RCC 7860 (cell line): ENCODE data around the gene VAMP2.

Experiments used
- DNase-seq: peaks from one replicate; pipeline ENCODE4 v3.0.0-alpha.2; 2015; ENCODE audit warnings: low spot score
- FAIRE-seq: peaks from 2 replicates; lab custom pipeline; 2012; peaks lifted over from hg19 to GRCh38; lab: Jason Lieb, UNC

The VAMP2 gene

DNA sequence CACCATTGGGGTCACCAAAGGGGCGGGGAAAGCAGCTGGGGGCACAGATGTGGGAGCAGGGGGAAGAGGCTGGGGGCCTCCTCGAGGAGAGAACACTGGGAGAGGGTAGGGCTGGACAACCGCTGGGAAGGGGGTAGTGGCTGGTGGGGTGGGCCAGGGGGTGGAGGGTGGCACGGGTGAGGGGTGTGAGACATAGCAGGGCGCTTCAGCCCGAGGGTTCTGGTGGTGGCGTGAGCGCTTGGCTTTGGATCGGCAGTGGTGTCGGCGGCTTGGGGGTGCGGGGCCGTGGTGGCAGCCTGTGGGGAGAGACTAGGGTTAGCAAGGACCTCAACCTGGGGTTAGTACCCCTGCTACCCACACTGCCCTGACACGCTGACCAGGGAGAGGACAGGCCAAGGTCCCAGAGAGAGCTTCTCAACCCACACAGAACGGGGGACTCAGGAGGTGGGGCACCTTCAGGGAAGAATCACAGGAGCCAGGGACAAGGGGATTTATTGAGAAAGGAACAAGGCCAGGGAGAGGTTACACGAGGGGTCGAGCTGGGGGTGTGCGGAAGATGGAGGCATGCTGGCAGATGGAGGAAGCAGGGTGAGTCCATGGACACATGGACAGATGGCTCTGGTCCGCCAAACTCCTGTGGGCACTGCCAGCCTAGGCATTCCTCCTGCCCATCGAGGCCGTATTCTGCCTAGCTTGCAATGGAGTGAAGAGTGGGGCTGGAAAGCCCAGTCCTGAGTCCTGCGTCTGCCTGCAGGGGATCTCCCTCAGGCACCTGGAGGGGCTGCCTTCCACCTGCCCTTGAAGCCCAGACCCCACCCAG lies 19.0 kb downstream of the VAMP2 start:
- no peak for FAIRE-seq
- DNase-seq, result no peak

DNA sequence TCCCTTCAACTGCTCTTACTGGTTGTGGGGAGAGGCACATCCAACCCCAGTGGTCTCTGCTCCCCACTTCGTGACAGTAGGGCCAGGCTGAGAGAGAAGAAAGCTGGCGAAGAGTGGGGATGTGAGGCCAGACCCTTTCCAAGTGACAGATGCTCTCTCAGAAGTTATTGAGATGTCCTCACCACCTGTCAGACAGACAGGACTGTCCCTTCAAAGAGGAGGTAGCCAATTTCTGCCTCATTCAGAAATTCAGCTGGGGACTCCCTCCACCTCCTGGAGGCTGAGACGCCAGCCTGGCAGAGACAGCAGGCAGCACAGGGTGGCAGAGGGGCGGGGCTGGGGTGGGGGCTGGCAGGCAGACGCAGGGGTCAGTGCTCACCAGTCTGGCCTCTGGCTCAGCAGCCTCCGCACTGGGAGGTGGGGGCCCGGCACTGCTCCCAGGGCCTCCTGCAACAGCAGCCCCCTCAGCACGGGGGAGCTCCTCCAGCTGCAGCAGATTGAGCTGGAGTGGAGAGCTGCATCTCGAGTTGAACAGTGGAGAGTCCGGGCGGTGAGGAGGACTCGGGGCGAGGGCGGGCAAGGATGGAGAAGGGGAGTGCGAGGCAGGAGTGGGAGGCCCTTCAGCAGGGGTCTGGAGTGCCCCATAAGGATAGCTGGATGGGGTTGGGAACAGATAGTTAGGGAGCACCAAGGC lies 19.7 kb downstream of the VAMP2 start:
- no peak for DNase-seq
- no peak for FAIRE-seq

DNA sequence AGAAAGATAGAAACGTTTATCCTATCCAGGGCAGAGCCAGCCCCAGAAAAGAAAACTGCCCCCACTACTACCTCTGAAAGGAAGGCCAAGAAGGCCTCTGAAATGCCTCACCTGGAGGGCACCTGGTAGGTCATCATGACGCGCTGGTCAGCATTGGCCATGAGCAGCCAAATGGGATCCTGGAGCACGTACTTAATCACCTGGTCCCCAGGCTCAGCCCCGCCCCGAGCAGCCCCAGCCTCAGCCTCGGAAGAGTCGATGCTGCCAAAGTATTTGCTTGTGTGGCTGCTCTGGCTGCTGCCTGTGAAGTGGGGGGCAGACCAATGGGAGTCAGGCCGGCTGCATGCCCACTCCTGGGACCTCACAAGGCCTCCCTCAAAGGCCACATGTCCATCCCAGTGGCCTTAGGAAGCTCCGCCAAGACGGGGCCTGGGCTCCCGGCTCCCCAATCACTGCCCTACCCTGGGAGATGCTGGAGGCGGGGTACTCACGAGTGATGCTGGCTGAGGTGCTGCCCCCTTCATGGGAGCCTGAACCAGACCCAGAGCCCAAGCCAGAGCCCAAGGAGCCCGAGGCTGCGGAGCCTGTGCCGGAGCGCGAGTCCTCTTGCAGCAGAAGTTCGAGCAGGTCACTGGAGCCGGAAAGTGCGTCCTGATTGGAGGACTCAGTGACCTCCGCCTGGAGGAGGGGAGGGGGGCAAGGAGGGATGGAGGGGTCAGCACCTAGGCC lies 20.4 kb downstream of the VAMP2 start:
- DNase-seq, result no peak
- FAIRE-seq, result no peak

DNA sequence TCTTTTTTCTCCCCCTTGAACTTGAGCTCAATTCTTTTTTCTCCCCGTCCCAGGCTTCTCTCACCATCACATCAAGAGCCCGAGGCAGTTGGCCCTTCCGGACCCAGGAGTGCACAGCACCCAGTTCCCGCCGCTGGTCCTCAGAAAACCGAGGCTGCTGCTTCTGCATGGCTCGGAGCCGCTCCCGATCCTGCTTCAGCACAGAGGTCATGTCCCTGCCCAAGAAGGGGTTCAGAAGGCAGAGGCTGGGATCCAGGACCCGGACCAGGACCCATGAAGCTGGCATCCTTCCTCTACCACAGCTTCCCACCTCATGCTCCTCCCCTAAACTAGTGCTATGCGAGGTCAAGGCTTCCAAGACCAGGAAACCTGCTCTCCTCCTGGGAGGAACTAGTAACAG lies 21.0 kb downstream of the VAMP2 start:
- FAIRE-seq, result no peak

DNA sequence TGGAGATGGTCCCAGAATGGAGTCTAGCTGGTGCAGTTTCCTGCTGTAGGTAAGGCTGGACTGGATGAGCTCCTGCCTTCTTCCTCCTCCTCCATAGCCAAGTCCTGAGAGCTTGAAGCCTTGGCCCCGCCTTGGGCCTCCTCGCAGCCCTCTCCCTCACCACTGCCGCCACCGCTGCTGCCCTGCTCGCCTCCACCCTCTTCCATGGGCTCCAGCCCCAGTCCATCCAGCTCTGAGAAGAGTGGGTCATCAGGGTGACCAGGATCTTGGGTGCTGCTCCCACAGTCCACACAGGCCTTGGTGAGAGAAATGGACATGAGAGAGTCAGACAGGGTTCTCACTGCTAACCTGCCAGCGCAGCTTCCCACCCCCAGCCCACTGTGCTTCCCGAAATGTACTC lies 21.7 kb downstream of the VAMP2 start:
- DNase-seq, result no peak
- no peak for FAIRE-seq

More for the DNA sequence above, 21.0 kb downstream of the VAMP2 start:
- DNase-seq, result no peak

DNA sequence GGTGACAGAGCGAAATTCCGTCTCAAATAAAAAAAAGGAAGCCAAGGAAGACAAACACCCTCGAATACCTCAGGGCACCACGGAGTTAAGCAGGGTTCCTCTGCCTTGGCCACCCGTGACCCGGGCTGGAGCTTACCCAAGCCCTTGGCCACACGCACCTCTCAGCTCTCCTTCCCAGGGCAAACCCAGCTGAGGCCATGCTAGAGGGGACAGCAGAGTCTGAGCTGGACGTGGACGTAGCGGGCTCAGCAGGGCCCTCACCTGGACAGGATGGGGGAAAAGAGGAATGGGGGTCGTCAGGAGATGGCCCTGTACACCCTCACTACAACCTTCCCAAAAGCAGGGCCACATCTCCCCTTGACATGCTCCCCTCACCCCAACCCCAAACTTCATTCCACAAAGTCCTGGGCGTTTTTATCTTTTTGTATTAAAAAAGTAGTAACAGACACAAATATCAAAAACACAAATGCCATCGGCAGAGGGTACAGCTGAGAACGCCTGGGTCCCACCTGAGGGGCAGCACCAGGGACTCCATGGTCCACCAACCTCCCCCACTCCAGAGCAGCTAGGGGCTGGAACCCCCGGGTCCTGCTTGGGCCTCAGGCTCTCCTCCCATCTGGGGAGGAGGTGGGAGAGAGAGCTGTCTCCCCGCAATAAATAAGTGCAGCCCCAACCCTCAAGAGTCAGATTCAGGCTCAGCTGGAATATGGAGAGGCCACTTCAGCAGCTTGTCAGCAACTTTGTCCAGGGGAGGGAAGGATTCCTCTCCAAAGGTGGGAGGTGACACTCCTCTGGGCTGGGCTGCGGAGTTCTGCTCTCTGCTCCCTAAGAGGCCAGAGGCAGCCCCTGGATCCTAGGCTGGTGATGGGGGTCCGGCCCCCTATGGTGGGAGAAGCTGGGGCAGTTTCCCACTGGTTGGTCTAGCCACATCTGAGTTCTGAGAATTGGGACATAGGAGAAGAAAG lies 22.4 kb downstream of the VAMP2 start:
- FAIRE-seq (no peak), DNase-seq (no peak)

DNA sequence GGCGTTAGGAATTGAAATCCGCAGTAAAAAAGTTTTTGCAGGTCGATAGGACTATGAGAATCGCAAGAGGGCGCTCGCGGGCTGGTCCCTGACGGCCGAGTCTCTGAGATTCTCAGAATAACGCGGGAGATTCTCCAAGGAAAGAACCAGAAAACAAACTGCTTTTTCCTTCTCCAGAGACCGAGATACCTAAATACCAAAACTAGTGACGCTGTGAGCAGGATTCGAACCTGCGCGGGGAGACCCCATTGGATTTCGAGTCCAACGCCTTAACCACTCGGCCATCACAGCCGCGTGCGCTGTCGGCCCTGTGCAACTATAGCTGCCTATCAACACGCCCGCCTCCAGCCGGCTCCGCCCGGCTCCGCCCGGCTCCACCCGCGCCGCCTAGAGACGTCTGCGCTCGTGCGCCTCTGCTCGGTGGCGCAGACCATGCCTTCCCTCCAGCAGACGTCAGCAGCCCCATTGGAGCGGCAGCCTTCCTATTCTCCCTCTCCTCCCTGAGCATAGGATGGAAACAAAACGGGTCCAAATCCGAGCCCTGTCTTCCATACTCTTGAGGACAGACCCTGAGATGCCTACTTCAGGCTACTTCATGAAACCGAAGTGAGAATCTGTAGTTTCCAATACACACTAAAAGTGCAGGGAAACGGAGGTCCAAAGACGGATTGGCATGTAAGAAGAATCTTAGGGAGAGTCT lies 23.9 kb downstream of the VAMP2 start:
- peak; percentile 89 for FAIRE-seq
- DNase-seq, result peak; percentile 97

DNA sequence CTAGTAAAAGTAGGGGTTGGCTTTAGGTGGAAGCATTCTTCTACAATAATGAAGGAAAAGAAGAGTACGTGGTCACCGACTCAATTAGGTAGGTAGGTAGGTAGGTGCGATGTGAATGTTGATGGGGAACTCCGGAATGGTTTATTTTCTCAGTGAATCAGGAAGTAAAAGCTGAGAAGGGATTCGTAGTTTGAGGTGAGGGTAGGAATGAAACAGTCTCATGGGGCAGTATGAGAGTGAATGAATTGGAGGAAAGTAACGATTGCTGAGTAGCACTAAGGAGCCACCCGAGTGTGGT lies 24.4 kb downstream of the VAMP2 start:
- FAIRE-seq, result no peak
- DNase-seq, result no peak

DNA sequence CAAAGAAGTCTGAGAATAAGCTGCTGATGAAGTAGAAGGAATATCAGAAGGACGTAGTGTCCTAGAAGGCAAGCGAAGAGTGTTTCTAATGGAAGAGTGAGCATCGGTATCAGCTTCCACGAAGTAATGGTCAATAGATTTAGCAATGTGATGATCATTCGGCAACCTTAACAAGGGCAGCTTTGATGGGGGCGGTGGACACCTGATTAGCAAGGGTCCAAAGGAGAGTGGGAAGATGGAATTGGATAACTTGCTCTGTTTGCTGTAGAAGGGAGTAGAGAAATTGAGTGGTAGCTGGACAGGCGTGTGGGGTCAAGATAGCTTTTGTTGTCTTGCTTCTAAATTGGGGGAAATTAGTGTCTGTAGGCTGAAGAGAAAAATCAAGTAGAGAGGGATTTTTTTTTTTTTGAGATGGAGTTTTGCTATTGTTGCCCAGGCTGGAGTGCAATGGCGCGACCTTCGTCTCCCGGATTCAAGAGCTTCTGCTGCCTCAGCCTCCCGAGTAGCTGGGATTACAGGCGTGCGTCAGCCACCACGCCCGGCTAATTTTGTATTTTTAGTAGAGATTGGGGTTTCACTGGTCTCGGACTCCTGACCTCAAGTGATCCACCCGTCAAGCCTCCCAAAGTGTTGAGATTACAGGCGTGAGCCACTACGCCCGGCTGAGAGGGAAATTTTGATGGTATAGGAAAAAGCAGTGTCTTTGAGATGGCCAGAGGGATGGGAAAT lies 24.9 kb downstream of the VAMP2 start:
- FAIRE-seq, result no peak
- DNase-seq, result no peak

DNA sequence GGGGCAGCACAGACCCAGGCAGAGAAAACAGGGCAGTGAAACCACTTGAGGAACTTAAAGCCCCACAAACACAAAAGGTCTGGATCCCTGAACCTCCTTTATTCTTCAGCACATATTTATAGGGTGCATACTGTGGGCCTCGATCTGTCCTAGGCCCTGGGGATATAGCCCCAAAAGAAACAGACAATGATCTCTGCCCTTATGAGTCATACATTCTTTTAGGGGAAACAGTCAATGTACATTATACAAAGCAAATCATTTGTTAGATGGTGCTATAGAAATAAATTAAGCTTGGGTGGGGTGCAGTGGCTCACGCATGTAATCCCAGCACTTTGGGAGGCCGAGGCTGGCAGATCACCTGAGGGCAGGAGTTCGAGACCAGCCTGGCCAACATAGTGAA lies 28.8 kb downstream of the VAMP2 start:
- FAIRE-seq (no peak), DNase-seq (no peak)

DNA sequence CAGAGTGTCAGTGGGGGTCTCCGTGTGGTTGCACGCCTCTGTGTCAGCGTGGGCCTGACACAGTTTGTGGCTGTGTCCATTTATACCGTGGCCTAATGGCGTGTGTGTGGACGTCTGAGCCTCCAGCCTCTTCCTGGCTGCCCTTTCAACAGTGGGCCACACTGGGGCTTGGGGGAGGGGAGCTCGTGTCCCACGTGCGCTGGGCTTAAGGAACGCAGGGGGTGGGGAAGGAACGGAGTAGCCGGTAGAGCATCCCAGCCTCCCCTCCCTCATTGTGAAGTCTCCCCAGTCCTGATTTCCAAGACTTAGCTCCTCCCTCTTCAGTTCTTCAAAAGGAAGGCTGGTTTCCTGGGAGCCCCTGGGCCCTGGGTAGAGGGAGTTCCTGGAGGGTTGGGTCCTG lies 29.3 kb downstream of the VAMP2 start:
- DNase-seq (no peak), FAIRE-seq (no peak)

DNA sequence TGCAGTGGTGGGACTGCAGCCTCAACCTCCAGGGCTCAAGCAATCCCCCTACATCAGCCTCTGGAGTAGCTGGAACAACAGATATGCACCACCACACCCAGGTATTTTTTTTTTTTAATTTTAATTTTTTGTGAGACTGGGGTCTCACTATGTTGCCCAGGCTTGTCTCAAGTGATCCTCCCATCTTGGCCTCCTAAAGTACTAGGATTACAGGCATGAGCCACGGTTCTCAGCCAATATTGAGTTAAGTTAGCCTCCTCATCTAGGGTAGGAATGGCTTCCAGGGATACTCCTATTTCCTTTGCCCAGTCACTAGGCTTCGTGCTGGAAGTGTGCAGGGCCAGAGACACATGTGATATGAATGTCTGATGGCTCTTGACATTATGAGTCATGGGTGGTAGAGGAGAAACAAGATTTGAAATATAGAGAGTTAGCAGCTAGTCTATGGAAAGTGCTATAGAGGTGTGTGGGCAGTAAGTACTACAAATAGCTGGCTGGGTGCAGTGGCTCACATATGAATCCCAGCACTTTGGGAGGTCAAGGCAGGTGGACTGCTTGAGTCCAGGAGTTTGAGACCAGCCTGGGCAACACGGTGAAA lies 30.8 kb downstream of the VAMP2 start:
- DNase-seq (peak; percentile 34), FAIRE-seq (no peak)

DNA sequence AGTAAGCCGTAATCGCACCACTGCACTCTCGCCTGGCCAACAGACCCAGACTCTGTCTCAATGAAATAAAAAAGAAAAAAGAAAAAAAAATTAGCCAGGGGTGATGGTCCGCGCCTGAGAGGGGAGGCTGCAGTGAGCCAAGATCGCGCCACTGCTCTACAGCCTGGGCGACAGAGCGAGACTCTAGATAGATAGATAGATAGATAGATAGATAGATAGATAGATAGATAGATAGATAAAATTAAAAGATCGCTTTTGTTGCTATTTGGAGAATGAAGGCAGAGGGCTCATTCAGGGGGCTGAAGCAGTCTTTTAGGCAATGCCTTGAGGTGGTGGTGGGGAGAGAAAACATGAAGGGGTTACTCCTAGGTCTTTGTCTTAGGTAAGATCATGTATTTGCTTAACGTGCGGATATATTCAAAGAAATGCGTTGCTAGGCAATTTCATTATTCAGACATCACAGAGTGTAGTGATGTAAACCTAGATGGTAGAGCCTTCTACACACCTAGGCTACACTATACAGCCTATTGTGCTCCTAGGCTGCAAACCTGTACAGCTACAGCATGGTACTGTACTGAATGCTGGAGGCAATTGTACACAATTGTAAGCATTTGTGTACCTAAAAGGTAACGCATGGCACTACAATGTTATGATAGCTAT lies 34.5 kb downstream of the VAMP2 start:
- no peak for DNase-seq
- no peak for FAIRE-seq

DNA sequence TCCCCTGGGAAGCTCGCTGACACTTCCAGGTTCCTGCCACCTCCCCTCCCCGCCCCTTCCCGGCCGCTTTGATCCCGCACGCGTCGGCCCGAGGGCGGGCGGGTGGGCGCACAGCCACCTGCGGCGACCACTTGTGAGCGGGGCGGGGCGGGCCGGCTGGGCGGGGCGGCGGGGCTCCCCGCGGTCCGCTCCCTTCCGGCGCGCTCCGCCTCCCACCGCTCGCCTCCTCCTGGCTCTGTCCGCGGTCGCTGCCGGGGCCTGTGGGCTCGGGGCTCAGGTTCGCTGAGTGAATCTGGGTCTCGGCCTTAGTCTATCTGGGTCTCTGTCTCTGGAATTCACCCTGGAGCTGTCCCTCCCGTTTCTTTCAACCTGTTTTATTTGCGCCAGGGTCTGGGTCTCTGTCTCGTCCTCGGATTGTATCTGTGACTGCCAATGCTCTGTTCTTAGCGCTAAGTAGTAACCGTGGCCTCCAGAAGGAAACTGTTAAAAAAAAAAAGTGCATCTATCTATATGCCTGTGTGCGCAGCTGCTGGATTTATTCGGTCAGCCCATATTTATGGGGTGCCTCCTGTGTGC lies 36.2 kb downstream of the VAMP2 start:
- FAIRE-seq (no peak), DNase-seq (peak; percentile 5)

DNA sequence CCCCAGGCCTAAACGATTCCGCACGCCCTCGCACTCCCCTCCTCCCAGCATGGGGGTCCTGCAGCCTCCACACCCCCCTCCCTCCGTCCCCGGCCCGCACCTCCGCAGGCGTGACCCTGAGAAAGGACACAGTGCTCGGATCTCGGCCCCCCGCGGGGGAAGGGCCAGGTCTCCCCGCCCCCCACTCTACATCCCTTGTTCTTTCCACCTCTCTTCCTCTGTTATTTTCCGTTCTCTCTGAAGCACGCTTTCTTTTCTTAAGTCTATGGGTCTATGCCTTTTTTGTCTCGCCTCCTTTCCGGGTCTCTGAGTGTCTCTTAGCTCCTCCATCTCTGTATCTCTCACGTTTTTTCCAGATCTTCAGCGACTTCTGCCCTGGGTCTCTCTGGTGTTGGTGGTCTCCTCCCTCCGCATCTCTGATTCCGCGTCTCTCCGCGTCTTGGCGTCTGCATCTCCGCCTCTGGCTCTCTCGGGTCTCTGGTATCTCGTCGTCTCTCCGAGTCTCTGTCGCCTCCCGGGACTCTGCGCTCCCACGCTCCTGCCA lies 36.7 kb downstream of the VAMP2 start:
- no peak for FAIRE-seq
- peak; percentile 15 for DNase-seq

DNA sequence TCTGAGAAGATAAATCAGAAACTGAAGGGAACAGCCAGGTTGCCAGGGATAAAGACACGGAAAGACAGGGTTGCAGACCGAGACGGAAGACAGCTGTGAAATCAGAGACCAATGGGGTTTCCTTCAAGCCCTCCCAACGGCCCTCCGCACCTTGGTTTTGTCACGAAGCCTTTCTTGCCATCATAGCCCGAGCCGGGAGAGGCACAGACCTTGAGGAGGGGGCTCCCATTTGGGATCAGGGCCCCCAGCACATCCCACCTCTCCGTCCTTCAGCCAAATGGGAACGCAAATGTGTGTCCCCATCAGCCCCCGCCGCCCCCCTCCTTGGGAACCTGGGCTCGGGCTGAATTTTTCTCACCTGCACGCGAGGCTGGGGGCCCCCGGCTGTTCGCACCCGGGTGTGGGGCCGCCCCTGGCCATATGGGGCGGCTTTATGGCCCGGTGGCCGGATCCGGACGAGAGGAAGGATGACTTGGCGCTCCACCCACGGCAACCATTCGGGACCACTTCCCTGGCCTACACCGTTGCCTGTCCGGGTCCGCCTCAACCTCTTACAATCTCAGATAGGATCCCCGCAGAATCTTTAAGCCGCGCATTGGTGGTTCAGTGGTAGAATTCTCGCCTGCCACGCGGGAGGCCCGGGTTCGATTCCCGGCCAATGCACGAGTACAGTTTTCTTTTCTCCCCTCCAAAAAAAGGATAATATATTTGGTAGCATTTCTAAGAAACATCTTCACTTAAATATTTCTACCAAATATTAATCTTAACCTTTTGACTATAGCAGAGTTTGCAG lies 37.4 kb downstream of the VAMP2 start:
- DNase-seq (peak; percentile 52), FAIRE-seq (no peak)
